HEK293T (cell line): ENCODE data around the gene MYO1A.

Experiments used
- ELF4 ChIP-seq: fragments of 450-650 bp; IDR thresholded peaks from 2 replicates; pipeline ENCODE4 v1.6.1; 2017; ENCODE audit warnings: antibody characterized with exemption
- HDGF ChIP-seq: fragments of 450-650 bp; IDR thresholded peaks from 2 replicates; pipeline ENCODE4 v1.6.1; 2017; ENCODE audit warnings: antibody characterized with exemption, borderline replicate concordance
- NFRKB ChIP-seq: fragments of 450-650 bp; IDR thresholded peaks from 2 replicates; pipeline ENCODE4 v1.6.1; 2016; ENCODE audit warnings: mild to moderate bottlenecking, moderate library complexity
- PKNOX1 ChIP-seq: fragments of 450-650 bp; IDR thresholded peaks from 2 replicates; pipeline ENCODE4 v1.6.1; 2016
- SP1 ChIP-seq: fragments of 450-650 bp; IDR thresholded peaks from 2 replicates; pipeline ENCODE4 v1.6.1; 2017

- no peak for TF ChIP-seq HDGF
- no peak for TF ChIP-seq SP1
- TF ChIP-seq ELF4 = no peak
- no peak for TF ChIP-seq NFRKB
- TF ChIP-seq PKNOX1 = no peak
Measured at GRCh38 chr12:57057067-57057751, 7.3 kb upstream of the MYO1A start.
